ENCODE data around the gene MAGI2.

DNA sequence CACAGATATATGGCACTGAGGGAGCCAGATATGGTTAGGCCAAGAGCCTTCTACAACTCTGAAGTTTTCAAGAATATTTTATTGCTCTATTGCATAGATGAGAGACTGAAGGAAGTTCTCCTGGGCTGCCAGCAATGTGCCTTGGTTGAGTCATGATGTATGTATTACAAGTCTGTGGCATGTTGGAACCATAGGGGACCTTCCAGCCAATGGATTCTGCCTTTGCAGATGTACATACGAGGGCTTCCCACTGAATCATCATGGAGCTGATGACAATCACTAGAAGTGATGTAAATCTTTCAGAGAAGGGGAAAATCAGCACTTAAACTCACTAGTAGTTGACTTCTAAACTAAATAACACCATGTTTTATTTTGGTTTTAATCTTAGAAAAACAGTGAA is 1235.4 kb downstream of the MAGI2 start:
- TF ChIP-seq CTCF (IDR thresholded peaks at IDR 0.05; ENCODE audit: low read depth, low read length, poor library complexity, severe bottlenecking): no peak
- TF ChIP-seq EZH2phosphoT487 (IDR thresholded peaks at IDR 0.05; ENCODE audit: borderline replicate concordance, low read length): no peak
